GM21529 (cell line): ENCODE measurements around the gene FHIT.

ENCODE experiments used
- ATAC-seq: cut with Tn5 transposase; IDR thresholded peaks from one replicate; pipeline ENCODE4 v1.9.1; 2021; ENCODE audit not compliant: unreplicated experiment

FHIT gene

DNA sequence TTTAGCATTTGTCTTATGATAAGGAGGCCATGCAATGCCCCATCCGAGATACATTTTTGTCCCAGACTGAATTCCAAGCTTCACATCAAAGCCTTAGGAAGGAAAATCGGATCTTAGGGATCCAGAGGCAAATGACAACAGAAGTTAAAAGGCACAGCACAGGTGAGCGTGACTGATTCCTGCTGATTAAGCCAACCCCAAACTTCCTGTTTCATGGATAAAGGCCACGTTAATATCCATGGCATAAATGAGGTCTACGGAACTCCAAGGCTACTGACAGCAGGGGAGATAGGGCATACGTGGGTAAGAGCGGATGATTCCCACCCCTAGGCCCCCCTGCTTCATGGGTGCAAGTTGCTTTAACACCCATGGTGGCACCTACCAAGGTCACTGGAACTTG, 471.6 kb downstream of the FHIT start:
- ATAC-seq: no peak

DNA sequence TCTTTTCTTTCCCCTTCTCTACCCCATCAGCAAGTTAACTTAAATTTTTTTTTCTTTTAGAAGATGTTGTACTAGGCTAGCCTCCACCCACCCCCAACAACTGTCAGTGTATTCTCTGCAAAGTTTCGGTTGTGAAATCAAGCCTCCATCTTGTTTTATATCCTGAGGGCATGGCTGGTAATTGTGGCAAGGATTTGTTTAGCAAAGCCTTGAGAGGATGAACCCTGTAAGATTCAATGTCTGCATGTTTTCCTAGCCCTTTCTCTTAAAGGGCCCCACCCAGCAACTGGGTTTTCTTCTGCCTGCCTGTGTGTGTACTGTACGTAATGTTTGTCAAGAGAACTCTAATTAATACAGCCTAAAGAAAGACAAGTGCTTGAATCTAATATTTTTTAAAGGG, 475.3 kb downstream of the FHIT start:
- ATAC-seq: no peak

DNA sequence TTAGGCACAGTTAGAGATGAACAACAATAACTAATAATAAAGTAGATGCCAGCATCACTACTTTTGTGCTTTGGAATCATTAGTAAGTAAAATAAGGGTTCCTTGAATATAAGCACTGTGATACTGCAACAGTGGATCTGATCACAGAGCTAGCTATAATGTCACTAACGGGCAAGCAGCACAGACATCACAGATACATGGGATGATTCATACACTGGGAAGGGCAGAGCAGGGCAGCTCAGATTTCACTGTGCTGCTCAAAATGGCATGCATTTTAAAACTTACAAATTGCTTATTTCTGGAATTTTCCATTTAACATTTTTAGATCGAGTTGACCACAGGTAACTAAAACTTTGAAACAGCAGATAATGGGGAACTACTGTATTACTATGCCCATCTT, 476.6 kb downstream of the FHIT start:
- ATAC-seq: no peak

DNA sequence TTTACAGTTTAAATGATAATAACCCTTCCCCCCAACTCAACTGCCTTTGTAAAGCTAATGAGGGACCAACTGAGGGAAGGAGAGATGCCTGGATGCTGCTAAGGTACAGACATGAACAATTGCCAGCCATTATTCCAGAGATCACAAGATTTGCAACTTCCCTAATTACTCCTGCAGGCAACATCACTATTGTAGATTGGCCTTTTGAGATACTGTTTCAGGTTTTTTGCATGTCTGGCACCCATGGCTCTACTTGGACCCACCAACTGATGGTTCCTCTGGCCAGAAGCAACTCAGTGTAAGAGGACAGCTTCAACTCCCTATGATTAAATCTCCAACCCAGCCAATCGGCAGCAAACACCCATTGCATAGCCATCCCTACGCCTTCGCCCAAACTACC, 478.7 kb downstream of the FHIT start:
- no peak for ATAC-seq

DNA sequence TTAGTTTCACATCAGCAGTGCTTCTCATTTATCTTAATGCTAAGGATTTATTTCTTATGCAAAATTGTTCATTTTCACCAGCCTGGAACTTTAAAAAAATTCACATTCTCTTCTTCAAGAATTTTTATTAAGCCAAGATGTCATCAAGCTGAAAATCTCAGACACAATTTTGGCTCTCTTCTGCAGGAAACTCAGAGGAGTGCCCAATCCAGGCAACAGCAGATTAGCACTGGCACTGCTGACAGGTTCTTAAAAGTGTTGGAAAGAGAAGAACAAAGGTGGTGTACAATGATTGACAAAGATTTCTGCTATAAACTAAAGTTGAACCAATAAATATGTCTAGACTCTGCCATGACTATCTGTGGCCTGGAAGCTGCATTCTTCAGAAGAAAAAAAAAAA, 479.5 kb downstream of the FHIT start:
- no peak for ATAC-seq

DNA sequence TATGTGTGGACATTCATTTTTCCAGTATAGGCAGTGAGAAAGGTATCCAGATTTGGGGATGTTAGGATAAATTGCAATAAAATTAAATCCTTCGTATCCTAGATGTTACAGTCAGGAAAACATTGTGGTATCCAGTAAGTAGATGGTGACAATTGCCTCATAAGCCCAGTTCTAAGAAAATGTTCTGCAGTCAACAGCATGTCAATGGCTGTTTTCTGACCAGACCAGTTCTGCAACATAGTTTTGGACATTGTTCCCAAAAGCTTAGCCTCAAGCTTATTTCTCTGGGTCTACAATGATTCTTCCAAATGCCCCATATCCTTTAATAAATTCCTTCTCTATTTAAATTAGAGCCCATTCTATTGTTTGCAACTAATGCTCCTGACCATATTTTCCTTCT, 480.7 kb downstream of the FHIT start:
- ATAC-seq: no peak

DNA sequence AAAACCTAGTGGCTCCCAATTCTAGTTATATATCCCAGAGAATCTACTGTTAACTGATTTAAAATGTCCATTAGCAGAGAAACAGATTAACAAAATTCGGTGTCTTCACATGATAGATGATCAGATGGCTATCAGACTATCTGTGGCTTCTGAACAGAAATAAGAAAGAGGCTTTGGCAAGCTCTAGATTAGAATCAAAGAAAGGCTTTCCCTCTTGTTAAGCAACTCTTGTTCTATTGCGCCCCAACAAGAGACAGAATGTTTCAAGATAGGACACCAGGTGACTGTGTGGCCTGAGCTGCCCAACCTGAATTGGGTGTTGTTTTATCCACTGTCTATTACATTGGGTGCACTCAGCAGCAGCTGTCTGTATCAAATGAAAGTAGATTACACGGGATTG, 483.7 kb downstream of the FHIT start:
- ATAC-seq: no peak

DNA sequence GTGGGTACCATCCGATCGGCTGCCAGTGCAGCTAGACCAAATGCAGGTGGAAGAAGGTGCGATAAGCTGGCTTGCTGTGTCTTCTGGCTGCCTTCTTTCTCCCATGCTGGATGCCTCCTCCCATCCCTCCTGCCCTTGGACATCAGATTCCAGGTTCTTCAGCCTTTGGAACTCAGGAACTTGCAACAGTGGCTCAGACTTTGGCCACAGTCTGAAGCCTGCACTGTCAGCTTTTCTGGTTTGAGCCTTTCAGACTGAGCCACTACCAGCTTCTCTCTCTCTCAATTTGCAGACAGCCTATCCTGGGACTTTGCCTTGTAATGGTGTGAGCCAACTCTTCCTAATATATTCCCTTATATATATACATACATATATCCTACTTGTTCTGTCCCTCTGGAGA, 485.5 kb downstream of the FHIT start:
- no peak for ATAC-seq

DNA sequence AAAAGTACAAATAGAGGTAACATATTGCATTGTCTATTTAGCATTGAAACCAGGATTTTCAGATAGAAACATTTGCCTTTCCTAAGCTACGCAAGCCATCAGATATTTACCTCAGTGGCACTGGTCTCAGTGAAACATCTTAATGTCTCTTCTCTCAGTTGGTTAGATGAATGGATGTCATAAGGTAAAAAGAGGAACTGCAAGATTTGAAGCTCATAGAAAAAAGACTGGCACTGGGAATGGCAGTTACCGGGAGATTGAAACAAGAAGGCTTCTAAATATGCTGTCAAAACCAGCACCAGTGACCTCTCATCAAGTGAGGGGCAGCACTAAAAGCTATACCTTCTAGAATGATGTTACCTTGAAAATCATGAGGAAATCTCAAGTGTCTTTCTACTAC, 486.4 kb downstream of the FHIT start:
- no peak for ATAC-seq

DNA sequence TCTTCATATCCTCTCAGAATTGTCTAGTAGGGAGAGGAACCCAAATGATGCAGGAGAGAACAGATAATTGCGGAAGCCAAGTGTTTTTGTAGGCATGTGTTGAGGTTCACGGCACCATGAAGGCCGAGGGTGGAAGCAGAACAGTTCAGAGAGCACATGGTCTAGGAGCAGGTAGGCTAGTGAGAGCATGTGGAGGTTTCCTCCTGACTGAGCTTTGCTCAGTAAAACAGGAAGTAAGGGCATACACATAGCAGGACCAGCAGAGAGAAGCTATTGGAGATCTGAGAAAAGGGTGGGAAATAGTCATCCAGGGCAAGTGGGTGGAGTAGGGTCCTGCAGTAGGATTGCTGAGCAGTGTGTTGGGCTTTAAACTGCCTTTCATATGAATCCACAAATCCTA, 491.1 kb downstream of the FHIT start:
- no peak for ATAC-seq

DNA sequence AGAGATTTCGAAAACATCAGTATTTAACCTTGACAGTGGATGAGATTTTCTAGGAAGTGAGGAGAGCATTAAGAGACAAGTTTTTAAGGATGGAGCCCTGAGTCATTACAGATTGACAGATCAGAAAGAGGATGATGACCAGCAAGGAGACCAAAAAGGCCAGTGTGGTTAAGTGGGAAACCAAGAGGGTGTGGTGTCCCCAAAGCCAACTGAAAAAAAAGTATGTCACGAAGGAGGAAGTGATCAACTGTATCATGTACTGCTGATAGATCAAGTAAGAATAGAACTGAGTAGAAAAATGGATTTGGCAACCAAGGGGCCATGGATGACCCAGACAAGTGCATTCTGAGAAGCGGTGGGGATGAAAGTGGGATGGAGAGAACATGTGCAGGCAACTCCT, 491.8 kb downstream of the FHIT start:
- no peak for ATAC-seq

DNA sequence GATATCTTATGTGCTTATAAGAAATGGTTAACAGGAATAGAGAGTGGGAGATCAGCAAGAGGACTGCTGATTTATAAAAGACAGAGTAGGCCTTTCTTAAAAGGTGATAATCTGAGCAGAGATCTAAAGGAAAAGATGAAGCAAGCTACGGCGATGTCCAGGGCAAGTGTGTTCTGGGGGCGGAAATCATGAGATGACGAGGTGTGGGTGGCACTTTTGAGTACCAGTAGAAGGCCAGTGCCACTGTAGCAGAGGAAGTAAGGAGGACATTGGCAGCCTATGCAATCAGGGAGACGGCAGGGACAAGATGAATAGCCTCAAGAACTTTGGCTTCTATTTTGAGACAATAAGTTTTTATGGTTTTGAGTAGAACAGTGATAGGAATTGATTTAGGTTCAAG, 492.4 kb downstream of the FHIT start:
- ATAC-seq: no peak

DNA sequence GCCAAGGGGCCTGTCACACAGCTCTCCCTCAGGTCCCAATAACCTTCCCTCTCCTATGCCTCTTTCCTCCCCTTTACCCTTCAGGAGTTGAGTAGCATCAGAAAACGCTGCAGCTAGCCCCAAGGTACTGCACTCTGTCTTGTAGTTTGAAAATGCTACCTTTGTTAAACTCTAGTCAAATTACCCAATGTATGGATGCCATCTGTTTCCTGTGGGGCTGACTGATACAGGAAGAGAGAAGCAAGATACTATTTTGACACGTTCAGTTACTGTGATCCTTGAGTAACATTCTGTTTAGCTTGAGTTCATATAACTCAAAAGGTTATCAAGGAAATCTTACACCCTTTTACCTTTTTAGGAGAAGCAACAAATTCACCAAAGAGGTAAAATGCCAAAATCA, 493.1 kb downstream of the FHIT start:
- ATAC-seq: no peak

DNA sequence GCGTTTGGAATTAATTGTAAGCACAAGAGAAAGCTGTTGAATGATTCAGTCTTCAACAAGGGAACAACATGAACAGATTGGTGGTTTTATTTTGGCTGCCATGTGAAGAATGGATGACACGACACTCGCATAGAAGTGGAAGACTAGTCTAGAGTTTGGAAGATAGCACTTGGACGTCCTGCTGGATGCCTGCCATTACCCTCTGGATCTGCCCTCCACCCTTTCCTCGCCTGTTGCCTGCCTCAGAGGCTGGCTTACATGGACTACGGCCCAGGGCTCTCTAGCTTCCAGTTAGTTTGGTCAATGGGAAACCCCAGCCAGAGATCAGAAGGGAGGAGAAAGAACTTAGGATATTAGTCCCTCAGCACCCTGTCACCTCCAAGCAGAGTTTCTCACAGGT, 493.5 kb downstream of the FHIT start:
- ATAC-seq: no peak

DNA sequence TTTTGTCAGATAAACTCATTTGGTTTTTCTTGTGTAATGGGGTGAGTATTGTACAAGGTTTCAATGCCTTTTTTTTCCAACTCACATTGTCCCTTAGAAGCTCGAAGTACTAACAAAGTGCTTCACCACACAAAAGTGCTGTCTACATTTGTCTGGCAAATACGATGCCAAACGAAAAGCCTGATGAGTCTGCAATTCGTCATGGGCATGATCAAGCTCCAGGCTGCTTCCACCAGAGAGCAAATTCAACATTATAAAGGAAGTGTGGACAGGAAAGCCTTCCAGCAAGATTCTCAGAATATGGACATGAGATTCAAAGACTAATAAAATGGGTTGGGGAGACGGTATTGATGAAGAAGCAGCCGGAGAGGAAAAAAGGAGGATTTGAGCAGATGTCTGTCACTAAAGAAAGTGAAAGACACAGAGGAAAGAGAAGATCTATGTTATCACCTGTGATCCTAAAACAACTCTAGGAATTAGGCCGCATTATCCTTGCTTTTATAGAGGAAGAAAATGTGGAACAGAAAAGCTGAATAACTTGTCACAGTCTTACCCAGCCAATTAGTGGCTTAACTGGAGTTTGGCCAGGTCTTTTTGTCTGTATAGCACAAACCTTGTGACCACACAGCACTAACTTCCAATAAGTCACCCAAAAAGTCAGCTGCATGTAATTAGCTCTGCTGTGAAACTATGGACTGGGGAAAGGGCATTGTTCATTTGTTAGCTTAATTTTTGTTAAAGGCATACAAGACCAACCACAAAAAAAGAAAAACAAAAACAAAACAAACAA, 494.8 kb downstream of the FHIT start:
- no peak for ATAC-seq

DNA sequence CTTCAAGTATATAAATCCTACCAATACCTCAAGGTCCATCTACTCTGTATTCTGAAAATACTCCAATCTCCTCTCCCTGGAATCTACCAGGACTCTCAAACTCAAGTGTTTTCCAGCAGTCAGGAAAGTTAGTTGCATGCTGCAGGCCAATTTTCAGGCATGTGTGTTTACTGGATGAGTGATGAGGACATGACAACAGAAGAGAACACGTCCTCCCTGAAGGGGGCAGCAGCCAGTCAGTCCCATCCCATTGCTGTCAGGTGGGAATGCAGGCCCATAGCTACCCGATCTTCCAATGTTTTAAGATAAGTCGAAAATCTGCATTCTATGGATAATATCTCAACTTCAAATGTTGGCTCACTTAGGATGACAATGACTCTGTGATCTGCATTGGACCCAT, 496.2 kb downstream of the FHIT start:
- ATAC-seq: no peak

DNA sequence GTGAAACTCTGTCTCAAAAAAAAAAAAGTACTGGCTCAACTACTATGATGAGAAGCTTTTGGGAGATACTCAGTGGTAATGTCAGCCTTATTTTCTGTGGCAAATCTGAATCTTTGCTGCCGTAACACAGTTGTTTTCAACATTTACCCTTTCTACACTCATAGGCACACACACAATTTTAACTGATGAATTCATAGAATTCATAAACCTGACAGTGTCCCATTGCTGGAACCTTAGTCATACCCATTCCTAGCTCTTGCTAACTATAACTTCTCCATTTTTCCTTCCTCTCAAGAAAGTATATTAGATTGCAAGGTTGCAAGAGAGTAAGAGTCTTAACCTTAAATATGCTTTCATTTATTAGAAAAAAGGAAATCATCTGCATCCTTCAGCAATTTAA, 496.6 kb downstream of the FHIT start:
- ATAC-seq: no peak

DNA sequence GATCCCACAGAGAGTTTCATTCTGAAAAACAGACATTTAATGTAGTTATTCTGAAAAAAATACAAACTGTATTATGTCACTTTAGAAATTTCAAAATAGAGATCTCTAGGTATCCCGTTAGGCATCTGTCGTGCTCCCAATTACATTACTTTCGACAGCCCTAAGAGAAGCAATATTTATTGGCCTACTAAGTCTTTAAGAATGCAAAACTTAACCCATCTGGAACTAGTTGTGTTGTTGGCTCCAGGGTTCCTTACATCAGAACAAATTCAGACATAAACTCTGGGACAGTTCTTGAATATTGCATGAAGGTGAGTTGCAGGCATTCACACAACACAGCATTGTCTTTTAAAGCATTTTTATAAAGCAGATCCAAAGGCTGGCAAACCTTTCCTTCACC, 498.4 kb downstream of the FHIT start:
- ATAC-seq: no peak

DNA sequence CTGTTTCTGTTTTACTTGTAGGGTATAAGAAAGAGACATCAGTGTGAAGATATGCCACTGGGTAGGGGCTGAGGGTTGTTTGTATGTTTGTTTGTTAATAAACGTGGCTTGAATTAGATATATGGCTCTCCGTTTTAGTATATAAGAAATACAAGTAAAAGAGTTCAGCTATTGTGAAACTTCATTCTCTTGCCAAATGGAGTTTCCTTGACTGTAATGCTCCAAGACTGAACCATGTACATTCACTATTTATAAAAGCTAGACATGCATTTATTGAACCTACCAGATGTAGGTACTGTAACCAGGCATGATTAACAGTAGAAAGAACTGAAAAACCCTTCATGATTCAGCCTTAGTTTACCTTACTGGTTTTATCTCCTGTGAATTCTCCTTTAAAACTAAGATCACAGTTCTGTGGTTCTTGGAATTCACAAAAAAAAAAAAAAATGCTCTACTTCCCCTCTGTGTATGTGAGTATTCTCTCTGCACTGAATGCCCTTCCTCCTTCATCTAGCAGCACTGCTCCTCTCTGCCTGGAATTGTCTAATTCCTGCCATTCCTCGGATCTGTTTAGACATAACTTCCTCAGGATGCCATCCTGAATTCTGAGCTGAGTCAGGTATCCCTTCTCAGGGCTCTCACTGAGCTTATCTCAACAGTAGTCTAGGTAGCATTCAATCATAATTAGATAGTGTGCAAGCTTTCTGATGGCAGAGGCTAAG, 504.4 kb downstream of the FHIT start:
- ATAC-seq: no peak

DNA sequence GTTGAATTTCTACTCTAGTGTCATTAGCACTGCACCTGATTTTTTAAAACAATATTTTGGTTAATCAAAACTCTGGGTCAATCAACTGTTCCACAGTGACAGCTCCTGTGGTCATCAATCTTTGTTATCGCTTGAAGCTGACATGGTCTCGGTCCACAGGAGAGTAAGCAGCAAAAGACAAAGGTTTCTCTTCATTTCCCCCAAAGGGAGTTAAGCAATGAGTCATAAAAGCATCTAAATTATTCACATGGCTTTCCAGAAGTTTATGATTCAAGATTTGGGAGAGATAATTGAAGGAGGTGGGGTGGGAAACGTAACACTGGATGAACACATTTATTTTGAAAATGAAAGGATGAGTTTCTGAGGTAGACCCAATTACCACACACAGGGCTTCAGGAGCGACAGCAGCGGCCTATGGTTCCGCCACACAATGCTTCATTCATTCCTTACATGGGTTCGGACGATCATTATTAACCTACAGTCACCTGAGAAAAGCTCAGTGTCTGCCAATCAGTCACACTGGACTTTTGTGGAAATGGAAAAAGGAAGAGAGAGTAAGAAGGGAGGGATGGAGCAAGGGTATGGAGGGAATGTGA, 505.1 kb downstream of the FHIT start:
- no peak for ATAC-seq

DNA sequence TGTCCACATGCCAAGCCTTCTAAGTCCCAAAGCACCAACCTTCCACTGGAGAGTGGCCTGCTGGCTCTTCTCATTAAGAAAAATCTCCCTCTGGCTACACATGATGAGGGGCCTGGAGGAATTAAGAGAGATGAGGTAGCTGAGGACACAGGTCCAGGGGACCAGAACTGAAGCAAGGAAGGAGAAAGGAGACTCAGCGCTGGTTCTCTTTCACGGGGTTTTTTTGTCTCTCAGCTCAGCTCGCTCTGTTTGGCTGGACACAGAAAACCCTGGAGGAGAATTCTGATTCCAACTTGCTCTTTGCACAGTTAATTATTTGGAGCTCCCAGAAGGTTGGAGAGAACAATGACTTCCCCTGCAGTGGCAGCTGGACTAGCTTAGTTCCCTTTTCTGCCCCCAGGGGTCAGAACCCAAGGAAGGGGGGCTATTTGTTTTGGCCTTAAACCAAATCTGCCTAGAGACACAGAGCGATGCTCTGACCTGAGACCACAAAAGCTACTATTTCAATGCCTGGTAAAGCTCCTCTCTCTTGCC, 507.6 kb downstream of the FHIT start:
- ATAC-seq: no peak

DNA sequence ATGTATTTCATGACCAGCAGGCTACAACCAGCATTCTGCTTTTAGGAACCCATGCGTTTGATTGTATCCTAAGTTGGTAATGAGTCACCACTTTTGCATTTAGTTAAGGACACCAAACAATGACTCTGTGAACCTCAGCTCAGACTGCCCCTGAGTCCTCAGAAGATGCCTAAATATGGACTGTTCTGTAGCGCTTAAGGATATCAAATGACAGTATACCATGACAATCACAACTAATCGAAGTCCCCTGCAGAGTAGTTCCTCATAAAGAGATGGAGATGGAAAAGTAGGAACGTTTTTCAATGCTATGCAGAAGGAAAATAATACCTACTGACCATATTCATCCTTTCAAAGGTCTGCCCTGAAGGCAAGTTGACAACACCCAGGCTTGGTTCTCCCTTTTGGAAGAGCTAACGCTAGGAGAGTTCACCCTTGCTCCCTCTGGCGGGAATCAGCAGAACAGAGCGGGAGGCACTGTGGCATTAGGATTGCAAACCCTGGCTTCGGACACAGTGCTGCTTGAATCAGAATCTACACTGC, 508.6 kb downstream of the FHIT start:
- no peak for ATAC-seq
